GM23338 (cell line): ENCODE results near the gene DIPK1A. TPM values are rescaled to one million over a fixed set of nuclear protein-coding genes. Genes with fewer than 3 reads are reported as not detected.

ENCODE experiments used
- ATAC-seq: fragments of 200-7000 bp; cut with Tn5 transposase; 3 replicates; pipeline ENCODE4 v1.9.1; 2020
- DNase-seq: peaks from one replicate; pipeline ENCODE4 v3.0.0-alpha.2; 2015; ENCODE audit warnings: low spot score
- H2AFZ ChIP-seq: fragments of 200-600 bp; sonication (generic); 2 replicates; pipeline ENCODE4 v1.8.0; 2016; ENCODE audit warnings: antibody characterized with exemption, mild to moderate bottlenecking, moderate library complexity
- H3F3A ChIP-seq: fragments of 200-600 bp; sonication (generic); replicated peaks from 2 replicates; pipeline ENCODE4 v1.8.0; 2017; ENCODE audit warnings: antibody characterized with exemption, mixed run types, low read depth
- H3K27ac ChIP-seq: fragments of 200-600 bp; sonication (generic); 2 replicates; pipeline ENCODE4 v1.6.1; 2016; ENCODE audit warnings: low read depth
- H3K27me3 ChIP-seq: fragments of 200-600 bp; sonication (generic); 2 replicates; pipeline ENCODE4 v1.8.0; 2016; ENCODE audit warnings: mild to moderate bottlenecking, mixed run types, moderate library complexity; ENCODE audit not compliant: insufficient read depth
- H3K36me3 ChIP-seq: fragments of 200-600 bp; sonication (generic); 2 replicates; pipeline ENCODE4 v1.8.0; 2016; ENCODE audit warnings: mild to moderate bottlenecking; ENCODE audit not compliant: insufficient read depth
- H3K4me1 ChIP-seq: fragments of 200-600 bp; sonication (generic); 2 replicates; pipeline ENCODE4 v1.8.0; 2016; ENCODE audit warnings: mild to moderate bottlenecking, moderate library complexity; ENCODE audit not compliant: insufficient read depth
- H3K4me2 ChIP-seq: fragments of 200-600 bp; sonication (generic); 2 replicates; pipeline ENCODE4 v1.7.1; 2017; ENCODE audit warnings: mixed run types
- H3K4me3 ChIP-seq: fragments of 200-600 bp; sonication (generic); 2 replicates; pipeline ENCODE4 v1.6.1; 2016; ENCODE audit warnings: mixed run types
- H3K79me2 ChIP-seq: fragments of 200-600 bp; sonication (generic); replicated peaks from 2 replicates; pipeline ENCODE4 v1.8.0; 2017; ENCODE audit warnings: mild to moderate bottlenecking; ENCODE audit not compliant: insufficient read depth
- H3K9me2 ChIP-seq: fragments of 200-600 bp; sonication (generic); 2 replicates; pipeline ENCODE4 v1.8.0; 2017; ENCODE audit not compliant: insufficient read depth
- H4K20me1 ChIP-seq: fragments of 200-600 bp; sonication (generic); replicated peaks from 2 replicates; pipeline ENCODE4 v1.8.0; 2017; ENCODE audit warnings: mild to moderate bottlenecking; ENCODE audit not compliant: insufficient read depth
- H3K27ac Mint-ChIP-seq: 2 replicates; pipeline ENCODE4 v1.8.0; 2020; ENCODE audit warnings: inconsistent platforms, mild to moderate bottlenecking, moderate library complexity, mixed read lengths
- H3K27me3 Mint-ChIP-seq: 3 replicates; pipeline ENCODE4 v1.8.0; 2022; ENCODE audit warnings: low read depth, mild to moderate bottlenecking, moderate library complexity, mixed read lengths, inconsistent platforms; ENCODE audit not compliant: insufficient read depth, poor library complexity
- H3K36me3 Mint-ChIP-seq: 3 replicates; pipeline ENCODE4 v1.8.0; 2021; ENCODE audit warnings: low read depth, mild to moderate bottlenecking, inconsistent platforms, moderate library complexity, mixed read lengths
- H3K4me1 Mint-ChIP-seq: 3 replicates; pipeline ENCODE4 v1.8.0; 2020; ENCODE audit warnings: mild to moderate bottlenecking, inconsistent platforms, mixed read lengths
- H3K4me3 Mint-ChIP-seq: 3 replicates; pipeline ENCODE4 v1.8.0; 2021; ENCODE audit warnings: moderate library complexity, mild to moderate bottlenecking, inconsistent platforms, mixed read lengths
- H3K9me3 Mint-ChIP-seq: 3 replicates; pipeline ENCODE4 v1.8.0; 2020; ENCODE audit warnings: moderate library complexity, mild to moderate bottlenecking, inconsistent platforms, mixed read lengths
- CREB1 ChIP-seq: fragments of 250-450 bp; sonication (Bioruptor Pico); IDR thresholded peaks from 2 replicates; pipeline ENCODE4 v1.5.0; 2020; ENCODE audit warnings: low read depth, mild to moderate bottlenecking, moderate library complexity
- CTCF ChIP-seq, 2 experiments: fragments of 200-600 bp in 1 of 2; sonication (generic) in 1 of 2; conservative IDR thresholded peaks; 2 replicates each; pipeline versions ENCODE4 v1.5.1 to v1.6.1; 2016 to 2017; ENCODE audit warnings: antibody characterized with exemption in 2 of 2, low read depth in 2 of 2, mild to moderate bottlenecking in 2 of 2, moderate library complexity in 1 of 2
- ETS1 ChIP-seq: IDR thresholded peaks from 2 replicates; pipeline ENCODE4 v1.6.1; 2016; ENCODE audit warnings: antibody characterized with exemption
- EZH2 ChIP-seq: fragments of 200-600 bp; sonication (generic); IDR thresholded peaks from one replicate; pipeline ENCODE4 v1.8.0; 2017; ENCODE audit warnings: antibody characterized with exemption, mild to moderate bottlenecking, low read depth; ENCODE audit not compliant: unreplicated experiment
- EZH2phosphoT487 ChIP-seq: fragments of 200-600 bp; sonication (generic); IDR thresholded peaks from one replicate; pipeline ENCODE4 v1.8.1; 2018; ENCODE audit warnings: antibody characterized with exemption; ENCODE audit not compliant: unreplicated experiment
- JUNB ChIP-seq: IDR thresholded peaks from one replicate; pipeline ENCODE4 v1.6.1; 2016; ENCODE audit warnings: antibody characterized with exemption; ENCODE audit not compliant: unreplicated experiment
- NANOG ChIP-seq: IDR thresholded peaks from 2 replicates; pipeline ENCODE4 v1.6.1; 2016; ENCODE audit warnings: antibody characterized with exemption, borderline replicate concordance
- POLR2AphosphoS5 ChIP-seq: IDR thresholded peaks from 2 replicates; pipeline ENCODE4 v1.6.1; 2016; ENCODE audit warnings: antibody characterized with exemption, low read depth
- REST ChIP-seq: IDR thresholded peaks from one replicate; pipeline ENCODE4 v1.6.1; 2018; ENCODE audit warnings: antibody characterized with exemption; ENCODE audit not compliant: unreplicated experiment
- STAT1 ChIP-seq: IDR thresholded peaks from one replicate; pipeline ENCODE4 v1.6.1; 2016; ENCODE audit warnings: antibody characterized with exemption; ENCODE audit not compliant: unreplicated experiment
- ZNF114 ChIP-seq: fragments of 250-450 bp; sonication (Bioruptor Pico); IDR thresholded peaks from 2 replicates; pipeline ENCODE4 v1.5.0; 2020; ENCODE audit warnings: mild to moderate bottlenecking, moderate library complexity
- ZNF331 ChIP-seq: fragments of 250-450 bp; sonication (Bioruptor Pico); IDR thresholded peaks from 2 replicates; pipeline ENCODE4 v1.5.0; 2020; ENCODE audit warnings: low read depth, mild to moderate bottlenecking, moderate library complexity
- ZNF462 ChIP-seq: fragments of 250-450 bp; sonication (Bioruptor Pico); IDR thresholded peaks from 2 replicates; pipeline ENCODE4 v1.5.0; 2020; ENCODE audit warnings: mild to moderate bottlenecking, moderate library complexity
- polyA plus RNA-seq: library from polyadenylated mRNA; unstranded; fragments of >200 nt; fragmentation: Nextera tagmentation; extraction: Ambion mirVana; gene quantifications from 2 replicates; pipeline ENCODE4 v1.2.1, GENCODE V29; 2016
- total RNA-seq: library from RNA; depleted of rRNA; stranded (reverse); fragments of >200 nt; shearing (Covaris generic); gene quantifications from 2 replicates; pipeline ENCODE4 v1.2.3, GENCODE V29; 2014

Gene DIPK1A
- total and polyA plus RNA-seq, 2 experiments from 2014 or later: 4.8 to 6.1 TPM

GRCh38 chr1:92838519-92838918 is 122.7 kb downstream of the DIPK1A start:
- no peak overlapping the region for H3K4me3 Mint-ChIP-seq
- no peak overlapping the region for H3K27ac Mint-ChIP-seq
- H3K27ac ChIP-seq: peak overlapping the region; percentile 74
- ATAC-seq (no peak), DNase-seq (no peak)
- H3K4me2 ChIP-seq: no peak overlapping the region
- H3F3A ChIP-seq: peaks cover 69% of the 10 kb centered on the region
- peaks cover 99% of the 10 kb centered on the region for H3K36me3 Mint-ChIP-seq
- H3K4me1 ChIP-seq: peaks cover 15% of the 10 kb centered on the region
- H3K4me3 ChIP-seq: no peak overlapping the region
- no peaks in the 10 kb centered on the region for H3K9me3 Mint-ChIP-seq
- TF ChIP-seq CREB1 (CRISPR knock-in tag): no peak
- no peak for TF ChIP-seq EZH2phosphoT487
- TF ChIP-seq EZH2: no peak
- no peak for TF ChIP-seq ZNF462
- TF ChIP-seq ZNF331 (CRISPR knock-in tag): no peak
- TF ChIP-seq CTCF (conservative IDR thresholded peaks at IDR 0.05; ENCODE audit: low read depth in 2 of 2): no peak
- TF ChIP-seq JUNB: no peak
- no peak for TF ChIP-seq ETS1
- TF ChIP-seq NANOG: no peak
- TF ChIP-seq POLR2AphosphoS5: no peak
- no peak for TF ChIP-seq STAT1
- no peak for TF ChIP-seq ZNF114 (CRISPR knock-in tag)
- no peak for TF ChIP-seq REST
- H3K36me3 ChIP-seq: peaks cover 88% of the 10 kb centered on the region
- H3K9me2 ChIP-seq: no peaks in the 10 kb centered on the region
- no peaks in the 10 kb centered on the region for H3K27me3 ChIP-seq
- peaks cover 70% of the 10 kb centered on the region for H3K79me2 ChIP-seq
- peaks cover 26% of the 10 kb centered on the region for H3K4me1 Mint-ChIP-seq
- peaks cover 1% of the 10 kb centered on the region for H3K27me3 Mint-ChIP-seq
- H2AFZ ChIP-seq: no peak overlapping the region
- H4K20me1 ChIP-seq: peaks cover 80% of the 10 kb centered on the region
